Karpas-422 (cell line): ENCODE results near the gene PRKCH. TPM values are rescaled to one million over a fixed set of nuclear protein-coding genes. Genes with fewer than 3 reads are reported as not detected.

Experiments used
- DNase-seq: peaks from one replicate; pipeline ENCODE4 v3.0.0-alpha.2; 2015
- H2AFZ ChIP-seq: fragments of 200-600 bp; sonication (generic); 2 replicates; pipeline ENCODE4 v1.6.1; 2014; ENCODE audit warnings: antibody characterized with exemption, low read length, mixed read lengths
- H3K27ac ChIP-seq: fragments of 200-600 bp; sonication (generic); 2 replicates; pipeline ENCODE4 v1.5.1; 2014; ENCODE audit warnings: mild to moderate bottlenecking, low read length, moderate library complexity
- H3K27me3 ChIP-seq: fragments of 200-600 bp; sonication (generic); 2 replicates; pipeline ENCODE4 v1.6.1; 2014; ENCODE audit warnings: low read length, mixed read lengths
- H3K36me3 ChIP-seq: fragments of 200-600 bp; sonication (generic); 2 replicates; pipeline ENCODE4 v1.6.1; 2014; ENCODE audit warnings: low read length, mixed read lengths; ENCODE audit not compliant: insufficient read depth
- H3K4me1 ChIP-seq: fragments of 200-600 bp; sonication (generic); 2 replicates; pipeline ENCODE4 v1.6.1; 2014; ENCODE audit warnings: mild to moderate bottlenecking, low read length, mixed read lengths
- H3K4me2 ChIP-seq: fragments of 200-600 bp; sonication (generic); 2 replicates; pipeline ENCODE4 v1.6.1; 2014; ENCODE audit warnings: low read length, low read depth, mild to moderate bottlenecking; ENCODE audit not compliant: poor library complexity, severe bottlenecking
- H3K4me3 ChIP-seq: fragments of 200-600 bp; sonication (generic); 2 replicates; pipeline ENCODE4 v1.5.1; 2014; ENCODE audit warnings: mild to moderate bottlenecking, antibody characterized with exemption, low read length, mixed read lengths
- H3K79me2 ChIP-seq: fragments of 200-600 bp; sonication (generic); 2 replicates; pipeline ENCODE4 v1.6.1; 2014; ENCODE audit warnings: mild to moderate bottlenecking, low read length, mixed read lengths
- H3K9ac ChIP-seq: fragments of 200-600 bp; sonication (generic); 2 replicates; pipeline ENCODE4 v1.6.0; 2014; ENCODE audit warnings: low read length
- H3K9me2 ChIP-seq: fragments of 200-600 bp; sonication (generic), shearing (Covaris generic); replicated peaks from 2 replicates; pipeline ENCODE4 v1.6.0; 2014; ENCODE audit warnings: mild to moderate bottlenecking, low read length, moderate library complexity; ENCODE audit not compliant: insufficient read depth
- H3K9me3 ChIP-seq: fragments of 300-700, 200-600 bp; sonication (generic); 2 replicates; pipeline ENCODE4 v1.6.1; 2014; ENCODE audit warnings: low read length, mixed read lengths
- H4K20me1 ChIP-seq: fragments of 200-600 bp; sonication (generic); 2 replicates; pipeline ENCODE4 v1.6.1; 2014; ENCODE audit warnings: mild to moderate bottlenecking, antibody characterized with exemption, low read length, low read depth; ENCODE audit not compliant: insufficient read depth
- total RNA-seq: library from RNA; depleted of rRNA; stranded (reverse); fragments of >200 nt; shearing (Covaris generic); gene quantifications from 2 replicates; pipeline ENCODE4 v1.2.3, GENCODE V29; 2014; ENCODE audit warnings: low replicate concordance

Gene PRKCH
- total RNA-seq, 1 experiment from 2014 or later: 7.0 TPM

DNA sequence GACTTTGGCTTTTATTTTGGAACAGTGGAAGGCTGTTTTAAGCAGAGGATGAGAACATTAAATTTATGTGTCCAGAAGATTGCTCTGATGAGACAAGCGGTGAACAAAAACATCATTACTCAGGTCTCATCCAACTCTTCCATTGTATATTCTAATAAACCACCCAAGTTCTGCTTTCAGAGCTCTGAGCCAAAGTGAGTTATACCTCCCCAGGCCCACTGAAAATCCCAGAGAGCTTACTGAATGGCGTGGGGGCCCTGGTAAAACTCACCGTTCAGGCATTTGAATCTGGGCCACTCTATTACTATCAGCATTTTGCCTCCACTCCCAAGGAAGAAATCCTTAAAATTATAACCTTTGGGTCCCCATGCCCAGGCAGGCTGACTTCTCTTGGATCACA, 251.9 kb downstream of the PRKCH start:
- H3K9me2 ChIP-seq: no peaks in the 10 kb centered on the region
- H3K36me3 ChIP-seq: no peaks in the 10 kb centered on the region
- H3K9ac ChIP-seq: no peak overlapping the region
- H3K27me3 ChIP-seq: no peaks in the 10 kb centered on the region; the same call in 1 of the 2 replicates
- H2AFZ ChIP-seq: no peak overlapping the region
- H3K27ac ChIP-seq: no peak overlapping the region
- H3K9me3 ChIP-seq: no peaks in the 10 kb centered on the region
- DNase-seq: no peak
- H4K20me1 ChIP-seq: no peaks in the 10 kb centered on the region
- no peaks in the 10 kb centered on the region for H3K79me2 ChIP-seq
- H3K4me3 ChIP-seq: no peak overlapping the region
- no peak overlapping the region for H3K4me2 ChIP-seq
- H3K4me1 ChIP-seq: peaks cover 17% of the 10 kb centered on the region

DNA sequence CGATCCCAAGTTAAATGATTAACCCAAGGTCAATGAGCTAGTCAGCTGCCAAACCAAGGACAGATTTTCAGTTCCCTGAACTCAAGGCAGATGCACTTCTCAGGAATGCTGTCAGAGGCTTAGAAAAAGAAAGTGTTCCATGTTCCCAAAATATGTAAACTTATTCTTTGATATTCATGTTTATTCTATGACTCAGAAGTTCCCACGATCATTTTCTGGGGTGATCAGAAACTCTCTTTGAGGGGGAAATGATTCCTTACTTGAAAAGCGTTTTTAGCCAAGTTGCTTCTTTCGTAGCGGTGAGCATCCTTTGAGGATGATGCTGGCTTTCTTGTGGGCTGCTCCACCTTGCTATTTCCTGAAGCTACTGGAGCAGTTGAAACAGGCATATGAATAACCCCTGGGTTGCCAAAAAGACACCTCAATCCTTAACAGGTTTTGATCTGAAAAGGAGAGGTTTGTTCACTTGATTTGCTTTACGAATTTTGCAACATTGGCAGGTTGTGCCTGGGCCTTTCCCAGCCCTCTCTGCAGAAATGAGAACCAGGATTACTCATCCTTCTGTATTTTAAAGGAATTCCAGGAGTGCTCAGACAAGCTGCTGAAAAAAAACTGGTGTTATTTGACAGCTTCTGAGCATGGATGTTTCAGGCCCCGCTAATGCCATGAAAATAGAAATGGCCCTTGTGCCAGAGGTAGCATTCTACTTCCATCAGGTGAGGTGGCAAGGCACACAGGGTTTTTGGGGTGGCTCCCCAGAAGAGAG, 252.6 kb downstream of the PRKCH start:
- Histone ChIP-seq H3K36me3 (no peaks in the 10 kb centered on the region), H3K79me2 (no peaks in the 10 kb centered on the region)

DNA sequence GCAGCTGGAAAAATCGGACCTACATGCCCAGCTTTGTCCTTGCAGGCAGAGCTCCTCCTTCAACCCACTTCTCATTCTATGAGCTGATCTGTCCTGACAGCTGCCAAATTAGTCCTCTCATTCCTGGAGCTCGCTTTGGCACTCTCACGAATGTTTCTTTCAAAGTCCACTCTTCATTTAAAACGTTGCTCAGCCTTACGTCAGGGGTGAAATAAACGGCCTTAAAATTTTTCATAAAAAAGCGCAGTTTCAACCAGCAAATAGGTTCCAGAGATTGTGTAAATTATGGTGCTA, 253.1 kb downstream of the PRKCH start:
- H3K4me1 ChIP-seq: peaks cover 11% of the 10 kb centered on the region
- H3K9me3 ChIP-seq: no peaks in the 10 kb centered on the region
- no peaks in the 10 kb centered on the region for H3K9me2 ChIP-seq
- H4K20me1 ChIP-seq: no peaks in the 10 kb centered on the region
- no peaks in the 10 kb centered on the region for H3K27me3 ChIP-seq
- no peaks in the 10 kb centered on the region for H3K79me2 ChIP-seq
- H3K9ac ChIP-seq: no peak overlapping the region
- no peaks in the 10 kb centered on the region for H3K36me3 ChIP-seq
- H3K4me3 ChIP-seq: no peak overlapping the region
- H3K4me2 ChIP-seq: no peak overlapping the region
- no peak overlapping the region for H3K27ac ChIP-seq
- H2AFZ ChIP-seq: no peak overlapping the region
- DNase-seq: no peak

More for the DNA sequence above, 252.6 kb downstream of the PRKCH start:
- Histone ChIP-seq H3K27me3 (no peaks in the 10 kb centered on the region; the same call in 1 of the 2 replicates), H3K4me3 (no peak overlapping the region), H3K9me3 (no peaks in the 10 kb centered on the region), H3K9me2 (no peaks in the 10 kb centered on the region), H3K4me1 (peaks cover 15% of the 10 kb centered on the region), H3K27ac (no peak overlapping the region), H3K4me2 (no peak overlapping the region), H3K9ac (no peak overlapping the region), H2AFZ (no peak overlapping the region), H4K20me1 (no peaks in the 10 kb centered on the region)
- DNase-seq: no peak

DNA sequence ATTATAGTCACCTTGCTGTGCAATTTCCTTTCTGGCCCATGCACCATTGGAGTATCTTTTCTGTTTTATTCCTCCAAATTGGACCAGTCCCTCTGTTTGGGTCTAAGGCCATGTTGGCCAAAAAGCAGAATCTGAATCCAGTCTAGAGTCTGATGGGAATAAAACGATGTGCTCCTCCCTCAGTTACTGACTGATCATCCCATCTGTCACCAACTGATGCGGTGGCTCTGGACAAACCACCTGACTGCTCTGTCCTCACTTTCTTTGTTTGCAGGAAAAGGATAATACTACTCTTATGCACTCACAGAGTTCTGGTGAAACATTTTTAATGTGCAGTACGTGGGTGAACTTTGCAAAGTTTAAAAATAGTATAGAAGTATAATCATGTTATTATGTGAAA, 253.7 kb downstream of the PRKCH start:
- no peak overlapping the region for H3K4me2 ChIP-seq
- DNase-seq: no peak

GRCh38 chr14:61575551-61576150, 254.3 kb downstream of the PRKCH start:
- H3K4me3 ChIP-seq: no peak overlapping the region

More for the DNA sequence above, 253.7 kb downstream of the PRKCH start:
- Histone ChIP-seq H3K9me3 (no peaks in the 10 kb centered on the region), H3K4me1 (peaks cover 12% of the 10 kb centered on the region), H4K20me1 (no peaks in the 10 kb centered on the region), H3K9ac (no peak overlapping the region), H3K27ac (no peak overlapping the region), H3K9me2 (no peaks in the 10 kb centered on the region), H3K36me3 (no peaks in the 10 kb centered on the region), H3K27me3 (no peaks in the 10 kb centered on the region), H3K4me3 (no peak overlapping the region), H2AFZ (no peak overlapping the region), H3K79me2 (no peaks in the 10 kb centered on the region)

GRCh38 chr14:61577506-61577931, 256.1 kb downstream of the PRKCH start:
- no peaks in the 10 kb centered on the region for H4K20me1 ChIP-seq
- no peaks in the 10 kb centered on the region for H3K27me3 ChIP-seq
- H2AFZ ChIP-seq: no peak overlapping the region
- no peak overlapping the region for H3K4me2 ChIP-seq
- H3K4me3 ChIP-seq: no peak overlapping the region
- H3K4me1 ChIP-seq: peaks cover 11% of the 10 kb centered on the region
- no peak overlapping the region for H3K27ac ChIP-seq
- H3K36me3 ChIP-seq: no peaks in the 10 kb centered on the region
- no peaks in the 10 kb centered on the region for H3K9me3 ChIP-seq
- no peak overlapping the region for H3K9ac ChIP-seq
- H3K79me2 ChIP-seq: no peaks in the 10 kb centered on the region
- H3K9me2 ChIP-seq: no peaks in the 10 kb centered on the region
- DNase-seq: no peak

More at GRCh38 chr14:61575551-61576150, 254.3 kb downstream of the PRKCH start:
- Histone ChIP-seq H3K4me1 (peaks cover 14% of the 10 kb centered on the region), H3K79me2 (no peaks in the 10 kb centered on the region), H3K27ac (no peak overlapping the region), H4K20me1 (no peaks in the 10 kb centered on the region), H3K9me2 (no peaks in the 10 kb centered on the region), H2AFZ (no peak overlapping the region), H3K9me3 (no peaks in the 10 kb centered on the region), H3K36me3 (no peaks in the 10 kb centered on the region), H3K4me2 (no peak overlapping the region), H3K27me3 (no peaks in the 10 kb centered on the region), H3K9ac (no peak overlapping the region)
- DNase-seq: no peak

DNA sequence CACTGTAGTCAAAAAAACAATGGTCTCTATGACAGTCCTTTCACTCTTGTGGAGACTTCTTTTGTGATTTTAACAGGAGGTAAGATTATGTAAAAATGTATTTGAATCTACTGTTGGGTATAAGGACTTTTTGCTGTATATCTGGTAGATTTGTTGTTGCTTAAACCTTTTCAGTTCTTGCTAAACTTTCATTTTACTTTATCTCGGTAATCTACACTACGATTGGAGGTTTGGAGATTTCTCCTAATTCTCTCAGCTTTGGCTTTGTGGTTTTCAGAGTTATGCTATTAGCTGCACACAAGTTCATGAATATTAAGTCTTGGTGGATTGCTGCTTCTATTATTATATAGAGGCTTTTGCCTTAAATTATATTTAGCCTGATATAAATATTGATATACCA, 257.4 kb downstream of the PRKCH start:
- H3K4me3 ChIP-seq: no peak overlapping the region
- H3K4me2 ChIP-seq: no peak overlapping the region
- H3K9me3 ChIP-seq: no peaks in the 10 kb centered on the region
- H3K27ac ChIP-seq: no peak overlapping the region
- DNase-seq: no peak
- peaks cover 10% of the 10 kb centered on the region for H3K4me1 ChIP-seq
- H3K79me2 ChIP-seq: no peaks in the 10 kb centered on the region
- no peaks in the 10 kb centered on the region for H3K27me3 ChIP-seq
- H2AFZ ChIP-seq: no peak overlapping the region
- no peak overlapping the region for H3K9ac ChIP-seq
- H4K20me1 ChIP-seq: no peaks in the 10 kb centered on the region
- H3K36me3 ChIP-seq: no peaks in the 10 kb centered on the region
- H3K9me2 ChIP-seq: no peaks in the 10 kb centered on the region

DNA sequence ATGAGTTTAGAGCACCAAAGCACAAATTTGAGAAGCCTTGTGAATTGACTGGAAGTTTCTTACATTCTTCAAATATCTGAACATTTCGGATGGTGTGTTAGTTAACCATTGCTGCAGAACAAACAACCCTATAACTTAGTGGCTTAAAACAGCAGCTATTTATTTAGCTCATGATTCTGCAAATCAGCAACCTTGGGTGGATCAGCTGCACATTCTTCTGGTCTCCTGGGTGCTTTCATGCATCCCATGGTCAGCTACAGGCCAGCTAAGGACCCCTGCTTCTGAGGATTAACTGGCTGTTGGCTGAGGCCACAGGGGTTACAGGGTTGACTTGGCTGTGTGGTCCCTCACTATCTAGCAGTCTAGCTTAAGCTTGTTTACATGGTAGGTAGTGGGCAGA, 260.0 kb downstream of the PRKCH start:
- DNase-seq: no peak
- Histone ChIP-seq H3K4me3 (no peak overlapping the region), H3K4me2 (no peak overlapping the region), H3K9ac (no peak overlapping the region), H3K9me2 (no peaks in the 10 kb centered on the region), H3K79me2 (no peaks in the 10 kb centered on the region), H3K27ac (no peak overlapping the region), H2AFZ (no peak overlapping the region), H3K9me3 (no peaks in the 10 kb centered on the region), H3K4me1 (peaks cover 24% of the 10 kb centered on the region), H3K27me3 (no peaks in the 10 kb centered on the region), H4K20me1 (no peaks in the 10 kb centered on the region), H3K36me3 (no peaks in the 10 kb centered on the region)
